ENCODE measurements around the gene MYRIP. TPM values are rescaled to one million over a fixed set of nuclear protein-coding genes. Genes with fewer than 3 reads are reported as not detected.
"Not testable (repeated sequence)": the region's sequence is repeated elsewhere in the genome, so short reads cannot be mapped to it uniquely, and the experiment has no call there.

Gene MYRIP
- total RNA-seq, 1 donor, result under 0.01 TPM

DNA sequence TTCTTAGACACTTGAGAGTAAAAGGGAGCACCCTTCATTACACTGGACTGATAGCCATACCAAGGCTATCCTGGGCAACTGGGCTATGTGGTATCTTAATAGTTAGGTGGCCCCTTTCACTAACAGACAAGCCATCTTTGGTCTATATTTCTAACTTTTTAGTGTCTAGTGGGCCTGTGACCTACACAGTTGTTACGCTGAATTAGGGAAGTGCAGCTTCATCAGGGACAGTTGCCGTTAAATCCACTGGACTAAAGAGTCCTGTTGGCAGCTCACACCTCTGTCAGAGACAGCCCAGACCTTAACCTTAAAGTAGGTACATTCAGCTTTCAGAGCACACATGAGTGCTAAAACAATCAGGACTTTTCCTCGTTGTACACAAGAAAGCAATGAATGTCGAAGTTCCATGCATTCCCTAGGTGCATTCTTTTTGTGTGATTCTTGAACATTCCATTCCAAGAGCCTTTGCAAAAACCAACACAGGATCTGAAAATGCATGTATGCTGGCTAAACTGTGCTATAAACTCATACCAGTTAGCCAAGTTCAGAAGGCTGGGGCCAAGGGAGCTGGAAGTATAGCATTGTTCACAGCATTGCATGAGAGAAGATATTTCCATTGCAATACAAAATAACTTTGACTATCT, 269.9 kb downstream of the MYRIP start:
- peak overlapping the region; percentile 72 for H2AFZ ChIP-seq (ENCODE audit: low read length)
- TF ChIP-seq, protein P1, sequence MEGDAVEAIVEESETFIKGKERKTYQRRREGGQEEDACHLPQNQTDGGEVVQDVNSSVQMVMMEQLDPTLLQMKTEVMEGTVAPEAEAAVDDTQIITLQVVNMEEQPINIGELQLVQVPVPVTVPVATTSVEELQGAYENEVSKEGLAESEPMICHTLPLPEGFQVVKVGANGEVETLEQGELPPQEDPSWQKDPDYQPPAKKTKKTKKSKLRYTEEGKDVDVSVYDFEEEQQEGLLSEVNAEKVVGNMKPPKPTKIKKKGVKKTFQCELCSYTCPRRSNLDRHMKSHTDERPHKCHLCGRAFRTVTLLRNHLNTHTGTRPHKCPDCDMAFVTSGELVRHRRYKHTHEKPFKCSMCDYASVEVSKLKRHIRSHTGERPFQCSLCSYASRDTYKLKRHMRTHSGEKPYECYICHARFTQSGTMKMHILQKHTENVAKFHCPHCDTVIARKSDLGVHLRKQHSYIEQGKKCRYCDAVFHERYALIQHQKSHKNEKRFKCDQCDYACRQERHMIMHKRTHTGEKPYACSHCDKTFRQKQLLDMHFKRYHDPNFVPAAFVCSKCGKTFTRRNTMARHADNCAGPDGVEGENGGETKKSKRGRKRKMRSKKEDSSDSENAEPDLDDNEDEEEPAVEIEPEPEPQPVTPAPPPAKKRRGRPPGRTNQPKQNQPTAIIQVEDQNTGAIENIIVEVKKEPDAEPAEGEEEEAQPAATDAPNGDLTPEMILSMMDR (IDR thresholded peaks at IDR 0.05; ENCODE audit: extremely low read depth, low read depth, low read length), result no peak
- no peaks in the 10 kb centered on the region for H4K20me1 ChIP-seq (ENCODE audit: insufficient read depth, low read length)
- peak; percentile 91 for DNase-seq (ENCODE audit: insufficient read length, low spot score, missing footprints)
- H3K4me3 ChIP-seq (ENCODE audit: insufficient read depth, low read length), result peak overlapping the region; percentile 34
- no peaks in the 10 kb centered on the region for H3K27me3 ChIP-seq (ENCODE audit: insufficient read depth, low read length)
- H3K79me2 ChIP-seq (ENCODE audit: insufficient read depth, low read length), result no peaks in the 10 kb centered on the region
- H3K4me1 ChIP-seq (ENCODE audit: insufficient read depth, low read length), result peaks cover 20% of the 10 kb centered on the region
- H3K9me3 ChIP-seq (ENCODE audit: low read depth, low read length), result no peaks in the 10 kb centered on the region
- peak overlapping the region; percentile 88 for H3K27ac ChIP-seq (ENCODE audit: low read depth, low read length)
- peak overlapping the region; percentile 50 for H3K4me2 ChIP-seq (ENCODE audit: insufficient read depth, low read length)
- H3K36me3 ChIP-seq (ENCODE audit: insufficient read depth, low read length), result no peaks in the 10 kb centered on the region

DNA sequence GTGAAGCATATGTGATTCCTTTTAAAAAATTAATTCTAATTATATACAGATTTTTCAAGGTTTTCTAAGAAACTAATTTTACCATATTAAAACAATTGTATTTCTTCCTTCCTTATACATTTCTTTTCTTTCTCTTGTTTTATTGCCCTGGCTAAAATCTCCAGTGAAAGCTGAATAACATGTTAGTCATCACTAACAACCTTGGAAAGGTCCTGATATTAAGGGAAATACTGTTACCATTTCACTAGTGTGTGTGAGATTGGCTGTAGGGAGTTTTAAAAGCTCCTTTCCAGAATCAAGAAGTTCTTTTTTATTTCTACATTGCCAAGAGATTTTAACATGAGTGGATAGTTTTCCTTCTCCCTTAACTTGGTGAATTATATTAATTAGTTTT, 270.4 kb downstream of the MYRIP start:
- Histone ChIP-seq H3K27me3 (ENCODE audit: insufficient read depth, low read length) (no peaks in the 10 kb centered on the region), H3K4me3 (ENCODE audit: insufficient read depth, low read length) (no peak overlapping the region), H3K27ac (ENCODE audit: low read depth, low read length) (peak overlapping the region; percentile 88), H4K20me1 (ENCODE audit: insufficient read depth, low read length) (no peaks in the 10 kb centered on the region), H3K9me3 (ENCODE audit: low read depth, low read length) (no peaks in the 10 kb centered on the region), H3K79me2 (ENCODE audit: insufficient read depth, low read length) (no peaks in the 10 kb centered on the region), H2AFZ (ENCODE audit: low read length) (no peak overlapping the region), H3K36me3 (ENCODE audit: insufficient read depth, low read length) (no peaks in the 10 kb centered on the region), H3K4me1 (ENCODE audit: insufficient read depth, low read length) (peaks cover 20% of the 10 kb centered on the region), H3K4me2 (ENCODE audit: insufficient read depth, low read length) (peak overlapping the region; percentile 50)
- no peak for DNase-seq (ENCODE audit: insufficient read length, low spot score, missing footprints)
- TF ChIP-seq, protein P1 (IDR thresholded peaks at IDR 0.05; ENCODE audit: extremely low read depth, low read depth, low read length), result no peak

DNA sequence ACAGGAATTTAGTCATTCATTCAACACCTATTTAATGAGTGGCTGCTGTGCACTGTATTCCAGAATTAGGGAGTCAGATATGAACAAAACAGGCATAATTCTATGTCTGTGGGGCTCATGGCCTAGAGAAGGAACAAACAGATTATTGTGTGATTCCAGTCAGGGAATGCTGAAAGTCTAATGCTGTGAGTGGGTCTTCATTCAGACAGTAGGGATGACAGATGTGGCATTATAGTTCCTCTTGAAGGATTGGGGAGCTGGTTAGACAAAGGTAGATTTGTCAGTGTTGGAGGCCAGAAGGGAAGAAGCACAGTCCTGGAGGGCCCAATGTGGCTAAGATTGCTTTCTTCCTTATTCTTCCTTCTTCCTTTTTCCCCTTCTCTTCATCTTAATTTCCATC, 273.7 kb downstream of the MYRIP start:
- Histone ChIP-seq H3K27ac (ENCODE audit: low read depth, low read length) (no peak overlapping the region), H4K20me1 (ENCODE audit: insufficient read depth, low read length) (no peaks in the 10 kb centered on the region), H3K4me1 (ENCODE audit: insufficient read depth, low read length) (peaks cover 26% of the 10 kb centered on the region), H3K27me3 (ENCODE audit: insufficient read depth, low read length) (no peaks in the 10 kb centered on the region), H3K9me3 (ENCODE audit: low read depth, low read length) (no peaks in the 10 kb centered on the region), H3K4me2 (ENCODE audit: insufficient read depth, low read length) (no peak overlapping the region), H2AFZ (ENCODE audit: low read length) (no peak overlapping the region), H3K79me2 (ENCODE audit: insufficient read depth, low read length) (no peaks in the 10 kb centered on the region), H3K4me3 (ENCODE audit: insufficient read depth, low read length) (no peak overlapping the region), H3K36me3 (ENCODE audit: insufficient read depth, low read length) (no peaks in the 10 kb centered on the region)
- no peak for DNase-seq (ENCODE audit: insufficient read length, low spot score, missing footprints)
- TF ChIP-seq, protein P1 (IDR thresholded peaks at IDR 0.05; ENCODE audit: extremely low read depth, low read depth, low read length), result no peak

DNA sequence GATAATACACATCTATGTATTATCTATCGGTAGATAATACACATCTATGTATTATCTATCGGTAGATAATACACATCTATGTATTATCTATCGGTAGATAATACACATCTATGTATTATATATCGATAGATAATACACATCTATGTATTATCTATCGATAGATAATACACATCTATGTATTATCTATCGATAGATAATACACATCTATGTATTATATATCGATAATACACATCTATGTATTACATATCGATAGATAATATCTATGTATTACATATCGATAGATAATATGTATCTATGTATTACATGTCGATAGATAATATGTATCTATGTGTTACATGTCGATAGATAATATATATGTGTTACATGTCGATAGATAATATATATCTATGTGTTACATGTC, 275.0 kb downstream of the MYRIP start:
- H3K27me3 ChIP-seq (ENCODE audit: insufficient read depth, low read length), result not testable (repeated sequence)

More for the DNA sequence above, 275.0 kb downstream of the MYRIP start:
- not testable (repeated sequence) for H3K27ac ChIP-seq (ENCODE audit: low read depth, low read length); H2AFZ ChIP-seq (ENCODE audit: low read length); DNase-seq (ENCODE audit: insufficient read length, low spot score, missing footprints); H3K79me2 ChIP-seq (ENCODE audit: insufficient read depth, low read length); H3K4me3 ChIP-seq (ENCODE audit: insufficient read depth, low read length); H3K9me3 ChIP-seq (ENCODE audit: low read depth, low read length); H3K36me3 ChIP-seq (ENCODE audit: insufficient read depth, low read length); H3K4me2 ChIP-seq (ENCODE audit: insufficient read depth, low read length); H4K20me1 ChIP-seq (ENCODE audit: insufficient read depth, low read length)
- H3K4me1 ChIP-seq (ENCODE audit: insufficient read depth, low read length), result peaks cover 15% of the 10 kb centered on the region

All from osteoblast (primary cell).